ENCODE results near the gene HBP1.

Gene HBP1

DNA sequence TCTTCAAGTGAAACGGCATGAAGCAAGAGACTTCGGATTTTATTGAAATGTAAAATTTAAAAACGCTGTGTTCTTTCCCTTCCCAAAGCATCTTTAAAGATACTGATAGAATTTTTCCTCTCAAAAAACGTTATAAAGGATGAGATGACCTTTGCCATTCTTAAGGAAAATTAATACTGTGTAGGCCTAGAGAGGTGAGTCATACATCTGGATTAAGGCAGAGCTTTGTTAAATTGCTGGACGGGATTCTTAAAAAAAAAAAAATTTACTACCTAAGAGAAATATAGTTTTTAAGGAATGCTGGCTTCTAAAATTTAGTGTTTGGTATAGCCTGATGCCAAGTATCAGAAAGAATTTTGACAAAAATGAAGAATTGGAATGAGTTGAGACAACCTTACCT lies 6.3 kb upstream of the HBP1 start:
- H3K36me3 ChIP-seq (ENCODE audit: low read length), result no peaks in the 10 kb centered on the region
- H2AFZ ChIP-seq (ENCODE audit: low read depth, low read length, severe bottlenecking), result no peak overlapping the region
- no peaks in the 10 kb centered on the region for H3K79me2 ChIP-seq (ENCODE audit: insufficient read depth, low read length)
- H4K20me1 ChIP-seq (ENCODE audit: low read depth, low read length), result no peaks in the 10 kb centered on the region
- no peaks in the 10 kb centered on the region for H3K9me3 ChIP-seq (ENCODE audit: insufficient read depth, low read length)
- no peak overlapping the region for H3K4me3 ChIP-seq (ENCODE audit: insufficient read depth, low read length, poor library complexity, severe bottlenecking)
- H3K27ac ChIP-seq (ENCODE audit: low read depth, low read length), result no peak overlapping the region
- no peaks in the 10 kb centered on the region for H3K9me2 ChIP-seq (replicated peaks; ENCODE audit: insufficient read depth, low read length)
- no peak overlapping the region for H3K9ac ChIP-seq (ENCODE audit: low read length)
- no peaks in the 10 kb centered on the region for H3K27me3 ChIP-seq (ENCODE audit: low read length)
- no peak overlapping the region for H3K4me2 ChIP-seq (ENCODE audit: low read depth, low read length, poor library complexity, severe bottlenecking)
- peaks cover 5% of the 10 kb centered on the region for H3F3A ChIP-seq (ENCODE audit: insufficient read depth)
- TF ChIP-seq, protein P1, sequence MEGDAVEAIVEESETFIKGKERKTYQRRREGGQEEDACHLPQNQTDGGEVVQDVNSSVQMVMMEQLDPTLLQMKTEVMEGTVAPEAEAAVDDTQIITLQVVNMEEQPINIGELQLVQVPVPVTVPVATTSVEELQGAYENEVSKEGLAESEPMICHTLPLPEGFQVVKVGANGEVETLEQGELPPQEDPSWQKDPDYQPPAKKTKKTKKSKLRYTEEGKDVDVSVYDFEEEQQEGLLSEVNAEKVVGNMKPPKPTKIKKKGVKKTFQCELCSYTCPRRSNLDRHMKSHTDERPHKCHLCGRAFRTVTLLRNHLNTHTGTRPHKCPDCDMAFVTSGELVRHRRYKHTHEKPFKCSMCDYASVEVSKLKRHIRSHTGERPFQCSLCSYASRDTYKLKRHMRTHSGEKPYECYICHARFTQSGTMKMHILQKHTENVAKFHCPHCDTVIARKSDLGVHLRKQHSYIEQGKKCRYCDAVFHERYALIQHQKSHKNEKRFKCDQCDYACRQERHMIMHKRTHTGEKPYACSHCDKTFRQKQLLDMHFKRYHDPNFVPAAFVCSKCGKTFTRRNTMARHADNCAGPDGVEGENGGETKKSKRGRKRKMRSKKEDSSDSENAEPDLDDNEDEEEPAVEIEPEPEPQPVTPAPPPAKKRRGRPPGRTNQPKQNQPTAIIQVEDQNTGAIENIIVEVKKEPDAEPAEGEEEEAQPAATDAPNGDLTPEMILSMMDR (IDR thresholded peaks at IDR 0.05; ENCODE audit: insufficient read depth, low read length, poor library complexity, severe bottlenecking), result no peak
- no peak for TF ChIP-seq EZH2phosphoT487 (conservative IDR thresholded peaks at IDR 0.05; ENCODE audit: low read length)

GRCh38 chr7:107164092-107164491 lies 4.7 kb upstream of the HBP1 start:
- no peak for TF ChIP-seq EZH2phosphoT487 (conservative IDR thresholded peaks at IDR 0.05; ENCODE audit: low read length)
- TF ChIP-seq, protein P1 (IDR thresholded peaks at IDR 0.05; ENCODE audit: insufficient read depth, low read length, poor library complexity, severe bottlenecking), result no peak
- Histone ChIP-seq H3K4me3 (ENCODE audit: insufficient read depth, low read length, poor library complexity, severe bottlenecking) (no peak overlapping the region), H3K27me3 (ENCODE audit: low read length) (no peaks in the 10 kb centered on the region), H3K9me3 (ENCODE audit: insufficient read depth, low read length) (no peaks in the 10 kb centered on the region), H3K4me2 (ENCODE audit: low read depth, low read length, poor library complexity, severe bottlenecking) (no peak overlapping the region), H3K27ac (ENCODE audit: low read depth, low read length) (no peak overlapping the region), H3K9me2 (replicated peaks; ENCODE audit: insufficient read depth, low read length) (no peaks in the 10 kb centered on the region), H3K79me2 (ENCODE audit: insufficient read depth, low read length) (no peaks in the 10 kb centered on the region), H3K36me3 (ENCODE audit: low read length) (no peaks in the 10 kb centered on the region), H4K20me1 (ENCODE audit: low read depth, low read length) (no peaks in the 10 kb centered on the region), H3K9ac (ENCODE audit: low read length) (no peak overlapping the region), H2AFZ (ENCODE audit: low read depth, low read length, severe bottlenecking) (no peak overlapping the region), H3F3A (ENCODE audit: insufficient read depth) (peaks cover 14% of the 10 kb centered on the region)

GRCh38 chr7:107165341-107165740 lies 3.5 kb upstream of the HBP1 start:
- H3K9me2 ChIP-seq (replicated peaks; ENCODE audit: insufficient read depth, low read length), result no peaks in the 10 kb centered on the region
- H3K4me2 ChIP-seq (ENCODE audit: low read depth, low read length, poor library complexity, severe bottlenecking), result no peak overlapping the region
- TF ChIP-seq, protein P1 (IDR thresholded peaks at IDR 0.05; ENCODE audit: insufficient read depth, low read length, poor library complexity, severe bottlenecking), result no peak
- no peak for TF ChIP-seq EZH2phosphoT487 (conservative IDR thresholded peaks at IDR 0.05; ENCODE audit: low read length)
- peaks cover 16% of the 10 kb centered on the region for H3F3A ChIP-seq (ENCODE audit: insufficient read depth)
- no peaks in the 10 kb centered on the region for H3K36me3 ChIP-seq (ENCODE audit: low read length)
- H4K20me1 ChIP-seq (ENCODE audit: low read depth, low read length), result no peaks in the 10 kb centered on the region
- H2AFZ ChIP-seq (ENCODE audit: low read depth, low read length, severe bottlenecking), result no peak overlapping the region
- H3K4me3 ChIP-seq (ENCODE audit: insufficient read depth, low read length, poor library complexity, severe bottlenecking), result no peak overlapping the region
- no peak overlapping the region for H3K9ac ChIP-seq (ENCODE audit: low read length)
- no peaks in the 10 kb centered on the region for H3K9me3 ChIP-seq (ENCODE audit: insufficient read depth, low read length)
- no peaks in the 10 kb centered on the region for H3K27me3 ChIP-seq (ENCODE audit: low read length)
- no peaks in the 10 kb centered on the region for H3K79me2 ChIP-seq (ENCODE audit: insufficient read depth, low read length)
- H3K27ac ChIP-seq (ENCODE audit: low read depth, low read length), result no peak overlapping the region

Data from SU-DHL-6 (cell line).